C4-2B (cell line): ENCODE measurements around the gene CCR6.

Experiments used
- H3K27ac ChIP-seq: fragments of 450-650 bp; 2 replicates; pipeline ENCODE4 v1.5.1; 2017
- ZFX ChIP-seq: fragments of 450-650 bp; IDR thresholded peaks from 2 replicates; pipeline ENCODE4 v1.6.1; 2017
- TF ChIP-seq, protein P1 (sequence below): fragments of 450-650 bp; conservative IDR thresholded peaks from 2 replicates; pipeline ENCODE4 v1.5.1; 2017; ENCODE audit warnings: mild to moderate bottlenecking

Gene CCR6

DNA sequence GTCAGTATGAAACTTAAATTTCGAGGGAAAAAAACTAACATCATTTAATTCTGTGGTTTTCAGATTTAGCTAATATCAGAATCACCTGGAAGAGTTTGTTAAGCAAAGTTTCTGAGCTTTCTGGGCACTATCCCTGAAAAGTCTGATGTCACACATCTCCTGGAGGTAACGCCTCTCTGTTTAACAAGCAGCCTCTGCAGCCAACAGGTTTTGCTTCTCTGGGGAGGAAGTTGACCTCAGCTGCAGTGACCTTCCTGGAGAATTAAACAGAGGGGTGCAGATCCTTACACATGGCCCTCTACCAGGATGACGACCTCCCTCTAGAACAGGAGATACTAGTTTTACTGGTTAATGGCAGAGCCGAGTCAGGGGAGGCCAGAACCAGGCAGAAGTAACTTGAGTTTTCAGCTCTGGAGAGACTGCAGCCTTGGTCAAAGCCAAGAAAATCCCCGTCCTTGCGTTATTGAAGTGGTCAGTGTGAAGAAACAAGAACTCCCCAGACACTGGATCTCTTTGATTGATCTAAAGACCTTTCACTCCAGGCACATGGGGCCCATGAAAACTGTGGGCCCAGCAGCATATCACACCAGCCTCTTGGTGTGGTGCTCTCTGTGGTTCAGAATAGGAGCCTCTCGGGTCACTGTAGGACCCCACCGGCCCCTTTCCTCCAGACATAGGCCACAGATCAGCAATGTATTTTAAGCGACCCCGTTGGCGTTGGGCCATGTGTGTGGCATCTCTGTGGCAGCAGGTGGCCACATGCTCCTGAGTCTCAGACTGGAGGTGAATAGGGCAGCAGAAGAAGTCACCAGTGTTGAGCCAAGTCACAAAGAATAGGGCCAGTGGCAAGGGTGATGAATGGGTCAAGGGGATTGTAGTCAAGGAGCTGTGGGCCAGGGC lies 33.4 kb upstream of the CCR6 start:
- no peak overlapping the region for H3K27ac ChIP-seq
- TF ChIP-seq ZFX = no peak
- TF ChIP-seq, protein P1, sequence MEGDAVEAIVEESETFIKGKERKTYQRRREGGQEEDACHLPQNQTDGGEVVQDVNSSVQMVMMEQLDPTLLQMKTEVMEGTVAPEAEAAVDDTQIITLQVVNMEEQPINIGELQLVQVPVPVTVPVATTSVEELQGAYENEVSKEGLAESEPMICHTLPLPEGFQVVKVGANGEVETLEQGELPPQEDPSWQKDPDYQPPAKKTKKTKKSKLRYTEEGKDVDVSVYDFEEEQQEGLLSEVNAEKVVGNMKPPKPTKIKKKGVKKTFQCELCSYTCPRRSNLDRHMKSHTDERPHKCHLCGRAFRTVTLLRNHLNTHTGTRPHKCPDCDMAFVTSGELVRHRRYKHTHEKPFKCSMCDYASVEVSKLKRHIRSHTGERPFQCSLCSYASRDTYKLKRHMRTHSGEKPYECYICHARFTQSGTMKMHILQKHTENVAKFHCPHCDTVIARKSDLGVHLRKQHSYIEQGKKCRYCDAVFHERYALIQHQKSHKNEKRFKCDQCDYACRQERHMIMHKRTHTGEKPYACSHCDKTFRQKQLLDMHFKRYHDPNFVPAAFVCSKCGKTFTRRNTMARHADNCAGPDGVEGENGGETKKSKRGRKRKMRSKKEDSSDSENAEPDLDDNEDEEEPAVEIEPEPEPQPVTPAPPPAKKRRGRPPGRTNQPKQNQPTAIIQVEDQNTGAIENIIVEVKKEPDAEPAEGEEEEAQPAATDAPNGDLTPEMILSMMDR = no peak

DNA sequence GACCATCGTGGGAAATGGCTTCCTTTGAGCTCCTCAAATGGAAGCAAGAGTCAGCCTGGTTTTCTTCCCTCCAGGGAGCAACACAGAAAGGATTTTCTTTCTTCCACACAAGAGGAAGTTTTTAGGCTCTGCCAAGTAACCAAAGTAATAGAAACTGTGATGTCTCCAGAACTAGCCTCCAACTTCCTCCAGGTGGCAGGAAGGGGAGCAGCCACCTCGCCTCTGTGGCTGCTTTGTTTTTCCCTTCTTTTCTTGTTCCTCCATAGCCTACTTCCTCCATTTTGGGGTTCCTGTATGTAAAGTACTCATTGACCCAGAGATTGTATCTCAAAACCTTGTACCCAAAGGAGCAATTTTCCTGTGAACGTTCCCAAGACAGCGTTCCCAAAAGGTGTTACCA lies 32.7 kb upstream of the CCR6 start:
- no peak overlapping the region for H3K27ac ChIP-seq
- no peak for TF ChIP-seq ZFX
- TF ChIP-seq, protein P1 = no peak

DNA sequence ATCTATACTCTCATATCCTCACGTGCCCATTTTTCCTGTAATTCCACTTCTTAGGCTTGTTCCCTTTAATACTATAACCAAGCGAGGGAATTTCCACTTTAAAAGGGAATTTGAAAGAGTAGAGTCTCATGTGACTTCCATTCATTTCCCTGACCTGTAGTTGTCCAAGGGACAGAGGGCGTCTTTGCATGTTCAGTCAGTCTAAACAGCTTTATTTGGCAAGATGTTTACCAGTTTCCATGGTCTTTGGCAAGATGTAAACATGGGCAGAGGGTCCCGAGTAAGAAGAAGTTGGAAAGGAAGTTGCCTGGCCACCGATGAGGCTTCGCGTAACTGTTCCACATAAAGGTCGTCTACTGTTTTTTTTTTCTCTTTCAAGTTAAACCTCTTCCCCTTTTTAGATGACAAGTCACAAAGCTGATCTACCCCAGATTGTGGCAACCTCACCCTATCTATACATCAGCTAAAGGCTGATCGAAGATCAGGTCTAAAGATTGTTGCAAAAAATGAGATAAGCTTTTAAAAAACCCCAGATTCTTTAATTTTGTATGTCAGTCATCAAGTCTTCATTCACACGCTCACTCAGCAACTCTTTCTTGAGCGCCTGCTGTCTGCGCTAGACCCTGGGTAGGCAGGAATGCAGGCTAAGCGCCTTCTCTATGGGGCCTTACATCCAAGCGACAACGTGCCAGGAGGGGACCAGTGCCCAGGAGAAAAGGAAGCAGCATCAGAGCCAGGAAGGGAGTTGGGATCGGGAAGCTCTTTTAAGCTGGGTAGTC lies 31.7 kb upstream of the CCR6 start:
- no peak overlapping the region for H3K27ac ChIP-seq
- TF ChIP-seq, protein P1 = no peak
- TF ChIP-seq ZFX = no peak

DNA sequence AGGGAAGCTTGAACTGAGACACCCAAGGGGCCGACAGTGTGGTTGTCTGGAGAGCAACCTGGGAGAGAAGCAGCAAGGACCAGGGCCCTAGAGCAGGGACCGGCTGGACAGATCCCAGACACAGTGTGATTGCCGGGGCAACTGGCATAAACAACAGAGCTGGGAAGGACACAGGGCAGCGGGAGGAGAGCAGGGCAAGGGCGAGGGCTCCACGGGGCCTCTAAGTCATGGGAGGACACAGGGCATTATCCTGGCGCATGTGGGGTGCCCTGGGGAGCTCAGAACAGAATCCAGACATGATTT lies 31.1 kb upstream of the CCR6 start:
- H3K27ac ChIP-seq = no peak overlapping the region
- TF ChIP-seq, protein P1 = no peak
- no peak for TF ChIP-seq ZFX

DNA sequence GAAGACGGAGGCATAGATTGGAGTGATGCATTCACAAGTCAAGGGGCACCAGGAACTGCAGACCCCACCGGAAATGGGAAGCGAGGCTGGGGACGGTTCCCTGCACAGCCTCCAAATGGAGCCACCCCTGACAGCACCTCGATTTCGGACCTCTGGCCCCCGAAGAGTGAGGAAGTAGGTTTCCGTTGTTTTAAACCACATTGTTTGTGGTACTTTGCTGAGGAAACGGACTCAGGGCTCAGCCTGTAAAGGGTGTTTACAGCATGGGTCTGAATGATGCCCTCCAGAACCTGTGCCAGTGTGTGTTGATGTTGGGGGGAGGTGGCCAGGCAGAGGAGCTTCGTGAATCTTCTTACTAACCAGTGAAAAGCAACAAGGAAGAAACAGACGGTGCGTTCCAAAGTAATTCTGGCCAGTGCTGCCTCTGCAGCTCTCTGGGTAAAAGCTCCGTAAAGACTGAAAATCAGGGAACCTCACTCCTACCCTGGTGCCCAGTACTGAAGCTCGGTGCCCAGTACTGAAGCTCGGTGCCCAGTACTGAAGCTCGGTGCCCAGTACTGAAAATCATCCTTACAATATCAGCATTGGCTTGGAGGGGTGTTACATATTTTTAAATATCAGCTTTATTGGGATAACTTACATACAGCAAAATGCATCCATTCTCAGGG lies 30.1 kb upstream of the CCR6 start:
- TF ChIP-seq, protein P1 = no peak
- TF ChIP-seq ZFX = no peak
- no peak overlapping the region for H3K27ac ChIP-seq

DNA sequence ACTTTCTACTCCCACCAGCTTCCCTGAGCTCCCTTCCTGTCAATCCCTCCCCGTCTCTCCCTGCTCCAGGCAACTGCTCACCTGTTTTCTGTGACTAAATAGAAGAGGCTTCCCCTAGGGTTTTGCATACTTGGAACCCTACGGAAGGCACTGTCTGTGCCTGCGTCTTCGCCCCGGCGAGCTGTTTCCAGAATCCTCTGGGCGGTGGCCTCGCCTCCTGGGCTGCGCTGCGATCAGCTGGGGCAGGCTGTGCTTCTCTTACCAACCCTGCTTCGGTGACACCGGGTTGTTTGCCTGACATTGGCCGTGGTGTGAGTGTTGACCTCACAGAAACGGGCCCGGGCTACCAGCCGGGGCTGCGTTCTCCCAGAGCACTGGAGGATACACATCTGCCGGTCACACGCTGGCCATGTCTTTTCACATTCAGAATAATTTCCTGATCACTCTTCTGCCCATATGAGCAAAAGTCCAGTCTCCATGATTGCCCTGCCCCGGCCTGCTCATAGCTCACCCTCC lies 29.4 kb upstream of the CCR6 start:
- TF ChIP-seq, protein P1 = no peak
- no peak for TF ChIP-seq ZFX
- H3K27ac ChIP-seq = no peak overlapping the region
